WTC11 (cell line): ENCODE results near the gene ABHD16B. TPM values are rescaled to one million over a fixed set of nuclear protein-coding genes. Genes with fewer than 3 reads are reported as not detected.

Experiments used
- ATAC-seq: fragments of 200-7000 bp; cut with Tn5 transposase; 2 replicates; pipeline ENCODE4 v1.10.0; 2021; ENCODE audit warnings: mild to moderate bottlenecking, moderate library complexity
- CTCF ChIA-PET: fragments of 300-600 bp; sonication (Branson Sonifier 250); formaldehyde crosslinking; loops from one replicate; lab custom pipeline; 2021; ENCODE audit warnings: antibody characterized with exemption; lab: Charles Lee
- POLR2A ChIA-PET: fragments of 350-600 bp; sonication (Branson Sonifier 250); formaldehyde crosslinking; loops from one replicate; lab custom pipeline; 2021; ENCODE audit warnings: antibody characterized with exemption; lab: Charles Lee
- DNase-seq: peaks from one replicate; pipeline ENCODE4 v3.0.0; 2021; ENCODE audit warnings: low spot score
- H3K27ac Mint-ChIP-seq: 2 replicates; pipeline ENCODE4 v1.8.0; 2021; ENCODE audit warnings: mixed read lengths
- H3K27me3 Mint-ChIP-seq: 2 replicates; pipeline ENCODE4 v1.8.0; 2021; ENCODE audit warnings: low read depth, mild to moderate bottlenecking, moderate library complexity, mixed read lengths
- H3K36me3 Mint-ChIP-seq: 2 replicates; pipeline ENCODE4 v1.8.0; 2021; ENCODE audit warnings: mixed read lengths
- H3K4me1 Mint-ChIP-seq: 2 replicates; pipeline ENCODE4 v1.8.0; 2022; ENCODE audit warnings: mixed read lengths
- H3K4me3 Mint-ChIP-seq: 2 replicates; pipeline ENCODE4 v1.8.0; 2021; ENCODE audit warnings: mild to moderate bottlenecking, moderate library complexity, mixed read lengths
- H3K9me3 Mint-ChIP-seq: 2 replicates; pipeline ENCODE4 v1.8.0; 2021; ENCODE audit warnings: mixed read lengths
- CREB1 ChIP-seq: sonication (generic); formaldehyde crosslinking; IDR thresholded peaks from 2 replicates; pipeline ENCODE4 v1.8.0; 2023; ENCODE audit warnings: mild to moderate bottlenecking, missing genetic modification reagents
- ELF4 ChIP-seq: sonication (generic); formaldehyde crosslinking; IDR thresholded peaks from 2 replicates; pipeline ENCODE4 v1.8.1; 2022; ENCODE audit warnings: low read depth, mild to moderate bottlenecking, moderate library complexity, missing genetic modification reagents
- FOXP1 ChIP-seq: sonication (generic); formaldehyde crosslinking; IDR thresholded peaks from 2 replicates; pipeline ENCODE4 v1.8.0; 2022; ENCODE audit warnings: missing genetic modification reagents, mild to moderate bottlenecking, moderate library complexity, borderline replicate concordance
- GABPB1 ChIP-seq: sonication (generic); formaldehyde crosslinking; IDR thresholded peaks from 2 replicates; pipeline ENCODE4 v1.8.1; 2023; ENCODE audit warnings: mild to moderate bottlenecking, missing genetic modification reagents
- GTF2I ChIP-seq: fragments of 250-450 bp; sonication (Bioruptor Pico); conservative IDR thresholded peaks from 2 replicates; pipeline ENCODE4 v1.4.0; 2021; ENCODE audit warnings: mild to moderate bottlenecking
- IRF2 ChIP-seq: sonication (generic); formaldehyde crosslinking; IDR thresholded peaks from 2 replicates; pipeline ENCODE4 v1.8.0; 2022; ENCODE audit warnings: low read depth, missing genetic modification reagents, borderline replicate concordance
- JUN ChIP-seq: sonication (generic); formaldehyde crosslinking; IDR thresholded peaks from 2 replicates; pipeline ENCODE4 v1.8.0; 2023; ENCODE audit warnings: mild to moderate bottlenecking, missing genetic modification reagents
- NR2C2 ChIP-seq: sonication (generic); formaldehyde crosslinking; IDR thresholded peaks from 2 replicates; pipeline ENCODE4 v1.8.0; 2022; ENCODE audit warnings: mild to moderate bottlenecking, missing genetic modification reagents
- OVOL2 ChIP-seq: fragments of 250-450 bp; sonication (Bioruptor Pico); IDR thresholded peaks from 2 replicates; pipeline ENCODE4 v1.9.0; 2021; ENCODE audit warnings: mild to moderate bottlenecking, borderline replicate concordance
- PRRX2 ChIP-seq: fragments of 250-450 bp; sonication (Bioruptor Pico); IDR thresholded peaks from 2 replicates; pipeline ENCODE4 v1.8.0; 2021; ENCODE audit warnings: mild to moderate bottlenecking
- SMAD4 ChIP-seq: sonication (generic); formaldehyde crosslinking; IDR thresholded peaks from 2 replicates; pipeline ENCODE4 v1.8.0; 2022; ENCODE audit warnings: mild to moderate bottlenecking, missing genetic modification reagents
- ZNF263 ChIP-seq: sonication (generic); formaldehyde crosslinking; IDR thresholded peaks from 2 replicates; pipeline ENCODE4 v1.8.1; 2022; ENCODE audit warnings: low read depth, mild to moderate bottlenecking, moderate library complexity, missing genetic modification reagents
- ZNF396 ChIP-seq: fragments of 250-450 bp; sonication (Bioruptor Pico); IDR thresholded peaks from 2 replicates; pipeline ENCODE4 v1.8.0; 2021; ENCODE audit warnings: mild to moderate bottlenecking, moderate library complexity, borderline replicate concordance
- ZNF423 ChIP-seq: fragments of 250-450 bp; sonication (Bioruptor Pico); IDR thresholded peaks from 2 replicates; pipeline ENCODE4 v2.1.2; 2022; ENCODE audit warnings: mild to moderate bottlenecking, moderate library complexity
- ZNF671 ChIP-seq: fragments of 250-450 bp; sonication (Bioruptor Pico); IDR thresholded peaks from 2 replicates; pipeline ENCODE4 v1.8.0; 2021; ENCODE audit warnings: mild to moderate bottlenecking
- total RNA-seq: library from RNA; stranded (reverse); gene quantifications from 3 replicates; pipeline ENCODE4 v1.2.3, GENCODE V29; 2021
- TF ChIP-seq, protein P1 (sequence below): sonication (generic); formaldehyde crosslinking; IDR thresholded peaks from 2 replicates; pipeline ENCODE4 v1.8.0; 2023; ENCODE audit warnings: missing genetic modification reagents
- TF ChIP-seq, protein P2 (sequence below): sonication (generic); formaldehyde crosslinking; IDR thresholded peaks from 2 replicates; pipeline ENCODE4 v1.8.1; 2023; ENCODE audit warnings: mild to moderate bottlenecking, missing genetic modification reagents
- TF ChIP-seq, protein P3 (sequence below): fragments of 250-450 bp; sonication (Bioruptor Pico); conservative IDR thresholded peaks from 2 replicates; pipeline ENCODE4 v1.9.0; 2021; ENCODE audit warnings: mild to moderate bottlenecking
- TF ChIP-seq, protein P4 (sequence below): sonication (generic); formaldehyde crosslinking; IDR thresholded peaks from 2 replicates; pipeline ENCODE4 v1.8.1; 2022; ENCODE audit warnings: mild to moderate bottlenecking, missing genetic modification reagents, moderate library complexity, borderline replicate concordance
- TF ChIP-seq, protein P5 (sequence below): sonication (generic); formaldehyde crosslinking; IDR thresholded peaks from 2 replicates; pipeline ENCODE4 v1.8.1; 2023; ENCODE audit warnings: mild to moderate bottlenecking, missing genetic modification reagents, borderline replicate concordance

ABHD16B gene
- total RNA-seq, 1 experiment from 2014 or later: 0.11 TPM

DNA sequence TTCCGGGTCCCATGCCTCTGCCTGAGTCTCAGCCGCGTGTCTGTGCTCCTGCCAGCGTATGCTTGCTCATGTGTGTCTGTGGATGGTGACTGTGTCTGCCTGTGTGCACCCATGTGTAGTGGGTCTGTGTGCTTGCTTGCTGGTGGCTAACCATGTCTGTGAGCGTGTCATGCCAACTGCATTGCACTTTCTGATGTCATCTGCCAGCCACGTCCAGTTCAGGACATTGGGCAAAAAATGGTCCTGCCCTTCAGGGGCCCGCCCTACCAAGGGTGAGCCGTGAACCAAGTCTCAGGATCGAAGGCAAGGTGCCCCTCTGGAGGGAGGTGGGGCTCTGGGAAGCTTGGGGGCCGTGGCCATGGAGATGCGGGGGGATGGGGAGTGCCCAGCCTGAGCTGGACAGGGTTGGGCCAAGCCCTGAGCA lies 20.9 kb upstream of the ABHD16B start (continued):
- TF ChIP-seq, protein P1, sequence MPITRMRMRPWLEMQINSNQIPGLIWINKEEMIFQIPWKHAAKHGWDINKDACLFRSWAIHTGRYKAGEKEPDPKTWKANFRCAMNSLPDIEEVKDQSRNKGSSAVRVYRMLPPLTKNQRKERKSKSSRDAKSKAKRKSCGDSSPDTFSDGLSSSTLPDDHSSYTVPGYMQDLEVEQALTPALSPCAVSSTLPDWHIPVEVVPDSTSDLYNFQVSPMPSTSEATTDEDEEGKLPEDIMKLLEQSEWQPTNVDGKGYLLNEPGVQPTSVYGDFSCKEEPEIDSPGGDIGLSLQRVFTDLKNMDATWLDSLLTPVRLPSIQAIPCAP: no peak

DNA sequence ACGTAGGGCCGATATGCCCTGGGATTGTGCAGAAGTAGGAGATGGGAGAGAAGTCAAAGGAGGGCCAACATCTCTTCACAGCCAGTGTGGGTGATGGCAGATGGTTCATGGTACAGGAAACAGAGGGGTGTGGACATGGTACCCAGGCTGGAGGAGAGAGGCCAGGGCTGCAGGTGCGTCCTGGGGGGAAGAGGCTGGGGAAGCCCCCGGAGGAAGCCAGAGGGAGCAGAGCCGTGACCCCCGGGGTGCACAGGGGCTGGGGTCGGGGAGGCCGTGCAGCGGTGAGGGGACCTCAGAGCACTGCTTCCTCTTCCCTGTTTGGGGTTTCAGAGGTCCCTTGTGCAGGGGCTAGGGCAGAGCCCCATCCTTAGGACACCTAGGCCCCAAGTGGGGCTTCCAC lies 19.0 kb upstream of the ABHD16B start:
- H3K9me3 Mint-ChIP-seq: no peaks in the 10 kb centered on the region
- H3K36me3 Mint-ChIP-seq: no peaks in the 10 kb centered on the region
- ChIA-PET POLR2A (no interaction called here), CTCF (no interaction called here)
- no peaks in the 10 kb centered on the region; the same call in 1 of the 2 replicates for H3K27me3 Mint-ChIP-seq
- H3K4me1 Mint-ChIP-seq: peaks cover 21% of the 10 kb centered on the region
- H3K4me3 Mint-ChIP-seq: no peak overlapping the region
- H3K27ac Mint-ChIP-seq: no peak overlapping the region; the same call in 1 of the 2 replicates
- ATAC-seq: no peak
- DNase-seq: no peak
- TF ChIP-seq JUN (no peak), ZNF396 (CRISPR knock-in tag) (no peak), ZNF671 (CRISPR knock-in tag) (no peak), ELF4 (CRISPR knock-in tag) (no peak), SMAD4 (CRISPR knock-in tag) (no peak), GTF2I (CRISPR knock-in tag) (no peak), ZNF263 (CRISPR knock-in tag) (no peak), GABPB1 (CRISPR knock-in tag) (no peak)

DNA sequence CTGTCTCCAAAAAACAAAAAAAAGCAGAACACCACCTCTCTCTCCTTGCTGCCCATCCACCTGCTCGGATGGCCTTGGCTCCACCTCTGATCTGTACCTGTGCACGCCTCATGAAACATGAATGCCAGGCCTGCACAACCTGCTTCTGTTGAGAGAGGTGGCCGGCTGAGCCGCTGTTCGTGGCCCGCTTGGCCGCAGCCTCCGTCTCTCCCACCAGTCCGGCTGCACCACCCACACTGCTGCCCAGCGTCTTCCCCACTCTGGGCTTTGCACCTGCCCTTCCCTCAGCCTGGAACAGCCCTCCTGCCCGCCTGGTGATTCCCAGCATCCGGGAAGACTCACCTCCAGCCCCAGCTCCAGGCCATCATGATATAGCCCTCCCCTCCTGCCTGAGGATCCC lies 18.1 kb upstream of the ABHD16B start:
- H3K4me3 Mint-ChIP-seq: no peak overlapping the region
- no peak for DNase-seq
- TF ChIP-seq NR2C2 (CRISPR knock-in tag): no peak
- no peak for TF ChIP-seq PRRX2
- TF ChIP-seq, protein P2, sequence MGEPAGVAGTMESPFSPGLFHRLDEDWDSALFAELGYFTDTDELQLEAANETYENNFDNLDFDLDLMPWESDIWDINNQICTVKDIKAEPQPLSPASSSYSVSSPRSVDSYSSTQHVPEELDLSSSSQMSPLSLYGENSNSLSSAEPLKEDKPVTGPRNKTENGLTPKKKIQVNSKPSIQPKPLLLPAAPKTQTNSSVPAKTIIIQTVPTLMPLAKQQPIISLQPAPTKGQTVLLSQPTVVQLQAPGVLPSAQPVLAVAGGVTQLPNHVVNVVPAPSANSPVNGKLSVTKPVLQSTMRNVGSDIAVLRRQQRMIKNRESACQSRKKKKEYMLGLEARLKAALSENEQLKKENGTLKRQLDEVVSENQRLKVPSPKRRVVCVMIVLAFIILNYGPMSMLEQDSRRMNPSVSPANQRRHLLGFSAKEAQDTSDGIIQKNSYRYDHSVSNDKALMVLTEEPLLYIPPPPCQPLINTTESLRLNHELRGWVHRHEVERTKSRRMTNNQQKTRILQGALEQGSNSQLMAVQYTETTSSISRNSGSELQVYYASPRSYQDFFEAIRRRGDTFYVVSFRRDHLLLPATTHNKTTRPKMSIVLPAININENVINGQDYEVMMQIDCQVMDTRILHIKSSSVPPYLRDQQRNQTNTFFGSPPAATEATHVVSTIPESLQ: no peak
- no peak for TF ChIP-seq IRF2 (CRISPR knock-in tag)
- TF ChIP-seq, protein P3, sequence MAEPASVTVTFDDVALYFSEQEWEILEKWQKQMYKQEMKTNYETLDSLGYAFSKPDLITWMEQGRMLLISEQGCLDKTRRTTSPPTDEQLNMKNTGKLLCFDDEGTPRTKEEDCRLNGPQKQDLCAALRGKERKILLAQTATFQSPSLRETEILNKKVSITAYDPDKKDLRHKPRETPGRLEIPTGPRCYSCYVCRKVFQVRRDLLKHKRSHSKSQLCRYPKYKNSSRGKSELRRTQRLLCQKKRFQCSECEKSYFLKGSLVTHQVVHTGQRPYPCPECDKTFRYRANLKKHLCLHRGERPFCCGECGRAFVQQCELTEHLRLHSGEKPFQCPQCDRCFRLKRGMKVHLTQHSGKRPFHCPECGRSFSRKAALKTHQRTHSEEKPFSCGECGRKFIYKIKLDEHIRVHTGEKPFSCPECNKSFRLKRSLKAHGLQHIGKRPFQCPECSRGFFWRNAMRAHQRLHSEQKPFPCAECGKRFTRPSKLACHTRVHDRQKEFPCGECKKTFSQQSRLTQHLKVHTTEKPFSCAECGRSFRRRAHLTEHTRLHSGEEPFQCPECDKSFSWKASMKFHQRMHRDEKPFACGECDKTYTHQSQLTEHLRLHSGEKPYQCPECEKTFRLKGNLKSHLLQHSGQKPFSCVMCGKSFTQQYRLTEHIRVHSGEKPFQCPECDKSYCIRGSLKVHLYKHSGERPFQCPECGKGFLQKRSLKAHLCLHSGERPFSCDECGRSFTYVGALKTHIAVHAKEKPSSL (CRISPR knock-in tag): no peak
- TF ChIP-seq, protein P4, sequence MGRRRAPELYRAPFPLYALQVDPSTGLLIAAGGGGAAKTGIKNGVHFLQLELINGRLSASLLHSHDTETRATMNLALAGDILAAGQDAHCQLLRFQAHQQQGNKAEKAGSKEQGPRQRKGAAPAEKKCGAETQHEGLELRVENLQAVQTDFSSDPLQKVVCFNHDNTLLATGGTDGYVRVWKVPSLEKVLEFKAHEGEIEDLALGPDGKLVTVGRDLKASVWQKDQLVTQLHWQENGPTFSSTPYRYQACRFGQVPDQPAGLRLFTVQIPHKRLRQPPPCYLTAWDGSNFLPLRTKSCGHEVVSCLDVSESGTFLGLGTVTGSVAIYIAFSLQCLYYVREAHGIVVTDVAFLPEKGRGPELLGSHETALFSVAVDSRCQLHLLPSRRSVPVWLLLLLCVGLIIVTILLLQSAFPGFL: no peak
- ChIA-PET POLR2A (no interaction called here), CTCF (no interaction called here)
- H3K9me3 Mint-ChIP-seq: no peaks in the 10 kb centered on the region
- no peak overlapping the region for H3K27ac Mint-ChIP-seq
- no peaks in the 10 kb centered on the region; the same call in 1 of the 2 replicates for H3K27me3 Mint-ChIP-seq
- no peaks in the 10 kb centered on the region for H3K36me3 Mint-ChIP-seq
- H3K4me1 Mint-ChIP-seq: peaks cover 17% of the 10 kb centered on the region
- no peak for ATAC-seq

DNA sequence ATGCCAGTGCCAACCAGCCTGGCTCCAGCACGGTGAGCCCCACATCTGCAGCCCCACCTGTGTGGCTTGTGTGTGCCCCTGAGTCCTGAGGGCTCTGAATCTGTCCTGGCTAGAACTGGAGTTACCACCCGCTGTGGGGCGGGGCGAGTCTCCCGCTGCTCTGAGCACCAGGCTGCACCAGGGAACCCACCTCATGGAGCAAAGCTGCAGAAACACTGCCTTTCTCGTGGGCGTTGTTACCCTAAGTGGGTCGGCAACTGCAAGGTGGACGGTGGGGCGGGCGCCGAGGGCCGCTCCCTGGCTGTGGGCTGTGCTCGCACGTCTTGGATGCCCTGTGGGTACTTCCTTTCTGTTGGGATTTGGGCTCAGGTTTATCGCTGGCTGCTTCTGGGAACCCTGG lies 17.5 kb upstream of the ABHD16B start:
- Mint-ChIP-seq H3K27ac (no peak overlapping the region), H3K4me3 (no peak overlapping the region), H3K27me3 (no peaks in the 10 kb centered on the region; the same call in 1 of the 2 replicates), H3K9me3 (no peaks in the 10 kb centered on the region)
- POLR2A ChIA-PET: no interaction called here
- TF ChIP-seq OVOL2 (no peak), CREB1 (CRISPR knock-in tag) (no peak), ZNF263 (CRISPR knock-in tag) (no peak), FOXP1 (CRISPR knock-in tag) (0 out of 2 replicates have a peak, but pooled peaks have one; percentile 17), ZNF423 (CRISPR knock-in tag) (0 out of 2 replicates have a peak, but pooled peaks have one; percentile 29)
- TF ChIP-seq, protein P5, sequence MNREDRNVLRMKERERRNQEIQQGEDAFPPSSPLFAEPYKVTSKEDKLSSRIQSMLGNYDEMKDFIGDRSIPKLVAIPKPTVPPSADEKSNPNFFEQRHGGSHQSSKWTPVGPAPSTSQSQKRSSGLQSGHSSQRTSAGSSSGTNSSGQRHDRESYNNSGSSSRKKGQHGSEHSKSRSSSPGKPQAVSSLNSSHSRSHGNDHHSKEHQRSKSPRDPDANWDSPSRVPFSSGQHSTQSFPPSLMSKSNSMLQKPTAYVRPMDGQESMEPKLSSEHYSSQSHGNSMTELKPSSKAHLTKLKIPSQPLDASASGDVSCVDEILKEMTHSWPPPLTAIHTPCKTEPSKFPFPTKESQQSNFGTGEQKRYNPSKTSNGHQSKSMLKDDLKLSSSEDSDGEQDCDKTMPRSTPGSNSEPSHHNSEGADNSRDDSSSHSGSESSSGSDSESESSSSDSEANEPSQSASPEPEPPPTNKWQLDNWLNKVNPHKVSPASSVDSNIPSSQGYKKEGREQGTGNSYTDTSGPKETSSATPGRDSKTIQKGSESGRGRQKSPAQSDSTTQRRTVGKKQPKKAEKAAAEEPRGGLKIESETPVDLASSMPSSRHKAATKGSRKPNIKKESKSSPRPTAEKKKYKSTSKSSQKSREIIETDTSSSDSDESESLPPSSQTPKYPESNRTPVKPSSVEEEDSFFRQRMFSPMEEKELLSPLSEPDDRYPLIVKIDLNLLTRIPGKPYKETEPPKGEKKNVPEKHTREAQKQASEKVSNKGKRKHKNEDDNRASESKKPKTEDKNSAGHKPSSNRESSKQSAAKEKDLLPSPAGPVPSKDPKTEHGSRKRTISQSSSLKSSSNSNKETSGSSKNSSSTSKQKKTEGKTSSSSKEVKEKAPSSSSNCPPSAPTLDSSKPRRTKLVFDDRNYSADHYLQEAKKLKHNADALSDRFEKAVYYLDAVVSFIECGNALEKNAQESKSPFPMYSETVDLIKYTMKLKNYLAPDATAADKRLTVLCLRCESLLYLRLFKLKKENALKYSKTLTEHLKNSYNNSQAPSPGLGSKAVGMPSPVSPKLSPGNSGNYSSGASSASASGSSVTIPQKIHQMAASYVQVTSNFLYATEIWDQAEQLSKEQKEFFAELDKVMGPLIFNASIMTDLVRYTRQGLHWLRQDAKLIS (CRISPR knock-in tag): no peak
- TF ChIP-seq, all 79 proteins: peak for 2
- peaks cover 22% of the 10 kb centered on the region for H3K4me1 Mint-ChIP-seq
- ATAC-seq (no peak), DNase-seq (no peak)
- no peaks in the 10 kb centered on the region for H3K36me3 Mint-ChIP-seq
- CTCF ChIA-PET: no interaction called here
